Measurements from ENCODE around the gene OR51B5. TPM values are rescaled to one million over a fixed set of nuclear protein-coding genes. Genes with fewer than 3 reads are reported as not detected.
"Not testable (repeated sequence)": the region's sequence is repeated elsewhere in the genome, so short reads cannot be mapped to it uniquely, and the experiment has no call there.

OR51B5 gene
- total RNA-seq, 1 donor from 2014 or later = not detected

- DNase-seq (ENCODE audit: low read depth) = no peak
- no peak for TF ChIP-seq CTCF (conservative IDR thresholded peaks at IDR 0.05; ENCODE audit: low read depth, low read length)
- H3K4me3 ChIP-seq (ENCODE audit: low read depth, low read length) = no peak within 1 kb of the TSS
Observed at GRCh38 chr11:5351208-5351607, 7.9 kb upstream of the OR51B5 start, which contains the start of gene OR51B6. Gene OR51B6, plus strand, starts transcription at chr11:5351508. Its CDS starts 0 bp downstream, at chr11:5351508.

- no peak for DNase-seq (ENCODE audit: low read depth)
- no peak for TF ChIP-seq CTCF (conservative IDR thresholded peaks at IDR 0.05; ENCODE audit: low read depth, low read length)
Observed at GRCh38 chr11:5349550-5349949, 6.2 kb upstream of the OR51B5 start.

GRCh38 chr11:5348551-5349194 lies 5.3 kb upstream of the OR51B5 start:
- no peak for DNase-seq (ENCODE audit: low read depth)
- H3K4me3 ChIP-seq (ENCODE audit: low read depth, low read length) = no peak overlapping the region
- TF ChIP-seq CTCF (conservative IDR thresholded peaks at IDR 0.05; ENCODE audit: low read depth, low read length) = no peak

More at GRCh38 chr11:5349550-5349949, 6.2 kb upstream of the OR51B5 start:
- H3K4me3 ChIP-seq (ENCODE audit: low read depth, low read length) = no peak overlapping the region

- H3K4me3 ChIP-seq (ENCODE audit: low read depth, low read length) = no peak overlapping the region
- DNase-seq (ENCODE audit: low read depth) = no peak
- TF ChIP-seq CTCF (conservative IDR thresholded peaks at IDR 0.05; ENCODE audit: low read depth, low read length) = no peak
Observed at GRCh38 chr11:5345831-5346230, 2.5 kb upstream of the OR51B5 start.

- TF ChIP-seq CTCF (conservative IDR thresholded peaks at IDR 0.05; ENCODE audit: low read depth, low read length) = no peak
- H3K4me3 ChIP-seq (ENCODE audit: low read depth, low read length) = no peak overlapping the region
- DNase-seq (ENCODE audit: low read depth) = no peak
Observed at GRCh38 chr11:5339771-5340322, 3.5 kb downstream of the OR51B5 start.

GRCh38 chr11:5337253-5337652 lies 6.1 kb downstream of the OR51B5 start:
- not testable (repeated sequence) for H3K4me3 ChIP-seq (ENCODE audit: low read depth, low read length); DNase-seq (ENCODE audit: low read depth)

- DNase-seq (ENCODE audit: low read depth) = no peak
- no peak for TF ChIP-seq CTCF (conservative IDR thresholded peaks at IDR 0.05; ENCODE audit: low read depth, low read length)
Observed at GRCh38 chr11:5336331-5336730, 7.0 kb downstream of the OR51B5 start.

More at GRCh38 chr11:5336331-5336730, 7.0 kb downstream of the OR51B5 start:
- H3K4me3 ChIP-seq (ENCODE audit: low read depth, low read length) = no peak overlapping the region

Data from epithelial cell of proximal tubule (primary cell).